ACC112 (cell line): ENCODE data around the gene XPO1.
A peak's percentile ranks its signal among the peaks of the same experiment; 100 is the strongest.

Experiments
- H2AFZ ChIP-seq: fragments of 200-600 bp; sonication (generic); one replicate; pipeline ENCODE4 v1.6.0; 2017; ENCODE audit warnings: antibody characterized with exemption, low read length; ENCODE audit not compliant: unreplicated experiment
- H3K27ac ChIP-seq: fragments of 200-600 bp; sonication (generic); 2 replicates; pipeline ENCODE4 v1.5.1; 2014; ENCODE audit warnings: low read depth, mild to moderate bottlenecking, antibody characterized with exemption, low read length, moderate library complexity
- H3K27me3 ChIP-seq: fragments of 200-600 bp; sonication (generic); 2 replicates; pipeline ENCODE4 v1.6.1; 2014; ENCODE audit warnings: mild to moderate bottlenecking, antibody characterized with exemption, low read length, moderate library complexity, mixed read lengths; ENCODE audit not compliant: insufficient read depth
- H3K36me3 ChIP-seq: fragments of 200-600 bp; sonication (generic); 2 replicates; pipeline ENCODE4 v1.6.1; 2016; ENCODE audit warnings: mild to moderate bottlenecking, antibody characterized with exemption, low read length, moderate library complexity, mixed read lengths; ENCODE audit not compliant: insufficient read depth
- H3K4me1 ChIP-seq: fragments of 200-600 bp; sonication (generic); one replicate; pipeline ENCODE4 v1.6.1; 2016; ENCODE audit warnings: low read length, mixed read lengths; ENCODE audit not compliant: insufficient read depth, unreplicated experiment, control insufficient read depth
- H3K4me3 ChIP-seq: fragments of 200-600 bp; sonication (generic); 2 replicates; pipeline ENCODE4 v1.5.1; 2014; ENCODE audit warnings: mild to moderate bottlenecking, low read depth, low read length
- H3K79me2 ChIP-seq: fragments of 200-600 bp; sonication (generic); one replicate; pipeline ENCODE4 v1.6.0; 2016; ENCODE audit warnings: low read length; ENCODE audit not compliant: control insufficient read depth, unreplicated experiment, insufficient read depth

The XPO1 gene

GRCh38 chr2:61535449-61535848 lies 2.7 kb downstream of the XPO1 start:
- Histone ChIP-seq H3K36me3 (peaks cover 16% of the 10 kb centered on the region), H3K27me3 (no peaks in the 10 kb centered on the region), H3K27ac (peak overlapping the region; percentile 93), H2AFZ (no peak overlapping the region), H3K4me3 (peak overlapping the region; percentile 92), H3K4me1 (peaks cover 34% of the 10 kb centered on the region), H3K79me2 (peaks cover 76% of the 10 kb centered on the region)

GRCh38 chr2:61534926-61535325 lies 3.2 kb downstream of the XPO1 start:
- peaks cover 39% of the 10 kb centered on the region for H3K4me1 ChIP-seq
- H3K79me2 ChIP-seq: peaks cover 82% of the 10 kb centered on the region
- peaks cover 20% of the 10 kb centered on the region for H3K36me3 ChIP-seq
- peak overlapping the region; percentile 93 for H3K27ac ChIP-seq
- no peaks in the 10 kb centered on the region for H3K27me3 ChIP-seq
- peak overlapping the region; percentile 92 for H3K4me3 ChIP-seq
- H2AFZ ChIP-seq: no peak overlapping the region

GRCh38 chr2:61530749-61531148 lies 7.4 kb downstream of the XPO1 start:
- H3K36me3 ChIP-seq: peaks cover 30% of the 10 kb centered on the region

GRCh38 chr2:61529944-61530735 lies 8.0 kb downstream of the XPO1 start:
- Histone ChIP-seq H3K27me3 (no peaks in the 10 kb centered on the region), H3K36me3 (peaks cover 36% of the 10 kb centered on the region), H2AFZ (no peak overlapping the region), H3K4me1 (peaks cover 37% of the 10 kb centered on the region), H3K79me2 (peaks cover 99% of the 10 kb centered on the region), H3K4me3 (no peak overlapping the region), H3K27ac (no peak overlapping the region)

More at GRCh38 chr2:61530749-61531148, 7.4 kb downstream of the XPO1 start:
- Histone ChIP-seq H3K4me3 (no peak overlapping the region), H3K4me1 (peaks cover 37% of the 10 kb centered on the region), H3K27me3 (no peaks in the 10 kb centered on the region), H2AFZ (no peak overlapping the region), H3K79me2 (peaks cover 99% of the 10 kb centered on the region), H3K27ac (no peak overlapping the region)

- Histone ChIP-seq H2AFZ (no peak overlapping the region), H3K27ac (no peak overlapping the region), H3K36me3 (peaks cover 38% of the 10 kb centered on the region), H3K4me1 (peaks cover 6% of the 10 kb centered on the region), H3K27me3 (no peaks in the 10 kb centered on the region), H3K79me2 (peaks cover 84% of the 10 kb centered on the region), H3K4me3 (no peak overlapping the region)
Measured at GRCh38 chr2:61520261-61520660, 17.9 kb downstream of the XPO1 start.

- Histone ChIP-seq H3K4me1 (no peaks in the 10 kb centered on the region), H2AFZ (no peak overlapping the region), H3K36me3 (peaks cover 28% of the 10 kb centered on the region), H3K4me3 (no peak overlapping the region), H3K79me2 (peaks cover 86% of the 10 kb centered on the region), H3K27ac (no peak overlapping the region), H3K27me3 (no peaks in the 10 kb centered on the region)
Measured at GRCh38 chr2:61512768-61513398, 25.3 kb downstream of the XPO1 start.

GRCh38 chr2:61510674-61511671 lies 27.2 kb downstream of the XPO1 start:
- Histone ChIP-seq H3K27me3 (no peaks in the 10 kb centered on the region), H3K79me2 (peaks cover 93% of the 10 kb centered on the region), H3K27ac (no peak overlapping the region), H3K4me1 (no peaks in the 10 kb centered on the region), H3K36me3 (peaks cover 22% of the 10 kb centered on the region), H2AFZ (no peak overlapping the region), H3K4me3 (no peak overlapping the region)

- Histone ChIP-seq H3K4me1 (no peaks in the 10 kb centered on the region), H3K36me3 (peaks cover 25% of the 10 kb centered on the region), H3K4me3 (no peak overlapping the region), H3K79me2 (peaks cover 83% of the 10 kb centered on the region), H2AFZ (no peak overlapping the region), H3K27me3 (no peaks in the 10 kb centered on the region), H3K27ac (no peak overlapping the region)
Measured at GRCh38 chr2:61504949-61505348, 33.2 kb downstream of the XPO1 start.

- H3K27ac ChIP-seq: no peak overlapping the region
- H3K79me2 ChIP-seq: peaks cover 43% of the 10 kb centered on the region
- no peaks in the 10 kb centered on the region for H3K27me3 ChIP-seq
- H3K4me3 ChIP-seq: no peak overlapping the region
- H3K36me3 ChIP-seq: peaks cover 60% of the 10 kb centered on the region
- no peaks in the 10 kb centered on the region for H3K4me1 ChIP-seq
- no peak overlapping the region for H2AFZ ChIP-seq
Measured at GRCh38 chr2:61499060-61499459, 39.1 kb downstream of the XPO1 start.

- H3K4me1 ChIP-seq: no peaks in the 10 kb centered on the region
- peaks cover 68% of the 10 kb centered on the region for H3K36me3 ChIP-seq
- H2AFZ ChIP-seq: no peak overlapping the region
- H3K27ac ChIP-seq: no peak overlapping the region
- H3K4me3 ChIP-seq: no peak overlapping the region
- no peaks in the 10 kb centered on the region for H3K27me3 ChIP-seq
- H3K79me2 ChIP-seq: peaks cover 22% of the 10 kb centered on the region
Measured at GRCh38 chr2:61493523-61493942, 44.6 kb downstream of the XPO1 start.
